ENCODE data around the gene ZNF497. TPM values are rescaled to one million over a fixed set of nuclear protein-coding genes. Genes with fewer than 3 reads are reported as not detected.

ZNF497 gene
- total RNA-seq, 5 donors from 2014 or later (not counting 1 experiment from before 2014, with no cell fraction given), result 0.98 to 3.4 (median 2.2) TPM

- H3K27me3 ChIP-seq (replicated peaks in 1 of 2; ENCODE audit: control insufficient read depth in 2 of 2, extremely low read depth in 1 of 2, insufficient read depth in 2 of 2, low read length in 1 of 2), result peaks cover 0 to 30% of the 10 kb centered on the region in 2 experiments
- peaks cover 0 to 12% of the 10 kb centered on the region in 2 experiments for H3K4me1 ChIP-seq (ENCODE audit: control insufficient read depth in 1 of 2, extremely low read depth in 1 of 2, insufficient read depth in 2 of 2, low read length in 2 of 2)
- DNase-seq (no peak), ATAC-seq (replicated peaks in 1 of 4) (no peak)
- no peak overlapping the region for H3K27ac Mint-ChIP-seq
- POLR2A ChIA-PET, result no interaction called here
- H3K27ac ChIP-seq (ENCODE audit: low read length), result no peak overlapping the region
- 100% methylated on average over 1 of the region's 3 CpGs for WGBS (ENCODE audit: insufficient coverage)
- H3K4me3 Mint-ChIP-seq, result peak overlapping the region in 1 of 3 donors; percentile 23
- peaks cover 14 to 41% of the 10 kb centered on the region in 2 donors for H3K36me3 ChIP-seq (ENCODE audit: control insufficient read depth in 2 of 2, extremely low read depth in 1 of 2, insufficient read depth in 1 of 2, low read length in 1 of 2)
- H3K36me3 Mint-ChIP-seq, result peaks cover 29% of the 10 kb centered on the region
- no peak overlapping the region for H3K4me3 ChIP-seq (ENCODE audit: control insufficient read depth in 1 of 2, extremely low read depth in 1 of 2, low read length in 1 of 2)
- H3K27me3 Mint-ChIP-seq, result peaks cover 5 to 16% of the 10 kb centered on the region in 2 donors
- no peaks in the 10 kb centered on the region for H3K9me3 ChIP-seq
- H3K4me1 Mint-ChIP-seq, result peaks cover 11 to 17% (median 13%) of the 10 kb centered on the region in 3 donors
- CTCF ChIA-PET, result no interaction called here
- no peaks in the 10 kb centered on the region for H3K9me3 Mint-ChIP-seq
Measured at GRCh38 chr19:58394821-58395219, 32.3 kb upstream of the ZNF497 start.

GRCh38 chr19:58393725-58394033 lies 31.1 kb upstream of the ZNF497 start:
- no peak for DNase-seq
- Mint-ChIP-seq H3K9me3 (no peaks in the 10 kb centered on the region), H3K27me3 (peaks cover 5 to 16% of the 10 kb centered on the region in 2 donors), H3K36me3 (peaks cover 37% of the 10 kb centered on the region), H3K27ac (no peak overlapping the region), H3K4me3 (no peak overlapping the region), H3K4me1 (peaks cover 16 to 22% (median 22%) of the 10 kb centered on the region in 3 donors)
- no peak overlapping the region for H3K4me3 ChIP-seq (ENCODE audit: control insufficient read depth in 1 of 2, extremely low read depth in 1 of 2, low read length in 1 of 2)
- 83% methylated on average over 1 of the region's 4 CpGs for WGBS (ENCODE audit: insufficient coverage)
- H3K9me3 ChIP-seq, result no peaks in the 10 kb centered on the region
- peaks cover 0 to 15% of the 10 kb centered on the region in 2 experiments for H3K4me1 ChIP-seq (ENCODE audit: control insufficient read depth in 1 of 2, extremely low read depth in 1 of 2, insufficient read depth in 2 of 2, low read length in 2 of 2)
- H3K27ac ChIP-seq (ENCODE audit: low read length), result no peak overlapping the region
- ChIA-PET CTCF (no interaction called here), POLR2A (no interaction called here)
- H3K36me3 ChIP-seq (ENCODE audit: control insufficient read depth in 2 of 2, extremely low read depth in 1 of 2, insufficient read depth in 1 of 2, low read length in 1 of 2), result peaks cover 14 to 50% of the 10 kb centered on the region in 2 donors
- H3K27me3 ChIP-seq (replicated peaks in 1 of 2; ENCODE audit: control insufficient read depth in 2 of 2, extremely low read depth in 1 of 2, insufficient read depth in 2 of 2, low read length in 1 of 2), result peaks cover 0 to 29% of the 10 kb centered on the region in 2 experiments
- ATAC-seq (replicated peaks in 1 of 4), result no peak

- Mint-ChIP-seq H3K27ac (no peak overlapping the region), H3K36me3 (peaks cover 40% of the 10 kb centered on the region), H3K27me3 (peaks cover 5 to 13% of the 10 kb centered on the region in 2 donors), H3K9me3 (no peaks in the 10 kb centered on the region), H3K4me3 (no peak overlapping the region), H3K4me1 (peaks cover 21 to 28% (median 27%) of the 10 kb centered on the region in 3 donors)
- Histone ChIP-seq H3K36me3 (ENCODE audit: control insufficient read depth in 2 of 2, extremely low read depth in 1 of 2, insufficient read depth in 1 of 2, low read length in 1 of 2) (peaks cover 14 to 55% of the 10 kb centered on the region in 2 donors), H3K4me3 (ENCODE audit: control insufficient read depth in 1 of 2, extremely low read depth in 1 of 2, low read length in 1 of 2) (no peak overlapping the region), H3K27ac (ENCODE audit: low read length) (no peak overlapping the region), H3K9me3 (no peaks in the 10 kb centered on the region), H3K27me3 (replicated peaks in 1 of 2; ENCODE audit: control insufficient read depth in 2 of 2, extremely low read depth in 1 of 2, insufficient read depth in 2 of 2, low read length in 1 of 2) (peaks cover 0 to 24% of the 10 kb centered on the region in 2 experiments), H3K4me1 (ENCODE audit: control insufficient read depth in 1 of 2, extremely low read depth in 1 of 2, insufficient read depth in 2 of 2, low read length in 2 of 2) (peaks cover 2 to 16% of the 10 kb centered on the region in 2 experiments)
- 89% methylated on average over 20 of the region's 26 CpGs for WGBS (ENCODE audit: insufficient coverage)
- DNase-seq (no peak), ATAC-seq (replicated peaks in 1 of 4) (no peak)
- ChIA-PET CTCF (no interaction called here), POLR2A (no interaction called here)
Measured at GRCh38 chr19:58392945-58393724, 30.6 kb upstream of the ZNF497 start.

GRCh38 chr19:58388175-58388526 lies 25.6 kb upstream of the ZNF497 start:
- H3K27me3 ChIP-seq (replicated peaks in 1 of 2; ENCODE audit: control insufficient read depth in 2 of 2, extremely low read depth in 1 of 2, insufficient read depth in 2 of 2, low read length in 1 of 2), result no peaks in the 10 kb centered on the region
- no peak overlapping the region for H3K27ac ChIP-seq (ENCODE audit: low read length)
- no CpG with 5 or more reads among the region's 3 CpGs for WGBS (ENCODE audit: insufficient coverage)
- ChIA-PET POLR2A (no interaction called here), CTCF (no interaction called here)
- DNase-seq (no peak), ATAC-seq (replicated peaks in 1 of 4) (no peak)
- peak overlapping the region; percentile 66 to 80 for H3K4me3 ChIP-seq (ENCODE audit: control insufficient read depth in 1 of 2, extremely low read depth in 1 of 2, low read length in 1 of 2)
- Mint-ChIP-seq H3K9me3 (no peaks in the 10 kb centered on the region), H3K4me3 (peak overlapping the region; percentile 92 to 93 (median 93)), H3K27me3 (no peaks in the 10 kb centered on the region), H3K36me3 (peaks cover 24% of the 10 kb centered on the region), H3K4me1 (peaks cover 43 to 48% (median 45%) of the 10 kb centered on the region in 3 donors), H3K27ac (peak overlapping the region in 1 of 2 donors; percentile 55)
- H3K9me3 ChIP-seq, result no peaks in the 10 kb centered on the region
- peaks cover 14 to 37% of the 10 kb centered on the region in 2 experiments for H3K4me1 ChIP-seq (ENCODE audit: control insufficient read depth in 1 of 2, extremely low read depth in 1 of 2, insufficient read depth in 2 of 2, low read length in 2 of 2)
- peaks cover 4 to 38% of the 10 kb centered on the region in 2 donors for H3K36me3 ChIP-seq (ENCODE audit: control insufficient read depth in 2 of 2, extremely low read depth in 1 of 2, insufficient read depth in 1 of 2, low read length in 1 of 2)

GRCh38 chr19:58387338-58388174 lies 25.0 kb upstream of the ZNF497 start:
- Histone ChIP-seq H3K27ac (ENCODE audit: low read length) (peak overlapping the region; percentile 96), H3K4me3 (ENCODE audit: control insufficient read depth in 1 of 2, extremely low read depth in 1 of 2, low read length in 1 of 2) (peak overlapping the region; percentile 66 to 80), H3K36me3 (ENCODE audit: control insufficient read depth in 2 of 2, extremely low read depth in 1 of 2, insufficient read depth in 1 of 2, low read length in 1 of 2) (peaks cover 0 to 32% of the 10 kb centered on the region in 2 donors), H3K9me3 (no peaks in the 10 kb centered on the region), H3K27me3 (replicated peaks in 1 of 2; ENCODE audit: control insufficient read depth in 2 of 2, extremely low read depth in 1 of 2, insufficient read depth in 2 of 2, low read length in 1 of 2) (no peaks in the 10 kb centered on the region), H3K4me1 (ENCODE audit: control insufficient read depth in 1 of 2, extremely low read depth in 1 of 2, insufficient read depth in 2 of 2, low read length in 2 of 2) (peaks cover 14 to 37% of the 10 kb centered on the region in 2 experiments)
- 7% methylated on average over 34 of the region's 39 CpGs for WGBS (ENCODE audit: insufficient coverage)
- Mint-ChIP-seq H3K4me3 (peak overlapping the region; percentile 92 to 93 (median 93)), H3K27ac (peak overlapping the region; percentile 96 to 97), H3K36me3 (peaks cover 20% of the 10 kb centered on the region), H3K27me3 (no peaks in the 10 kb centered on the region), H3K9me3 (no peaks in the 10 kb centered on the region), H3K4me1 (peaks cover 45 to 48% (median 46%) of the 10 kb centered on the region in 3 donors)
- ChIA-PET POLR2A (no interaction called here), CTCF (no interaction called here)
- ATAC-seq (replicated peaks in 1 of 4) (no peak), DNase-seq (no peak)

- H3K4me3 Mint-ChIP-seq, result peak within 1 kb of the TSS; percentile 92 to 93 (median 93)
Measured at GRCh38 chr19:58386576-58387337, 24.2 kb upstream of the ZNF497 start, which contains the start of gene RPS5. Gene RPS5, plus strand, starts transcription at chr19:58387269. Its CDS starts 869 bp downstream, at chr19:58388138.

More at GRCh38 chr19:58386576-58387337, 24.2 kb upstream of the ZNF497 start, which contains the start of gene RPS5:
- ChIA-PET POLR2A (no interaction called here), CTCF (no interaction called here)
- Mint-ChIP-seq H3K9me3 (no peaks in the 10 kb centered on the region), H3K4me1 (peaks cover 51% of the 10 kb centered on the region in 3 donors), H3K27me3 (no peaks in the 10 kb centered on the region), H3K27ac (peak within 1 kb of the TSS; percentile 96 to 97), H3K36me3 (peaks cover 18% of the 10 kb centered on the region)
- H3K9me3 ChIP-seq, result no peaks in the 10 kb centered on the region
- H3K4me3 ChIP-seq (ENCODE audit: control insufficient read depth in 1 of 2, extremely low read depth in 1 of 2, low read length in 1 of 2), result peak within 1 kb of the TSS; percentile 66 to 80
- peak within 1 kb of the TSS; percentile 96 for H3K27ac ChIP-seq (ENCODE audit: low read length)
- WGBS (ENCODE audit: insufficient coverage), result under 1% methylated on average over 63 of the region's 64 CpGs
- peaks cover 0 to 25% of the 10 kb centered on the region in 2 donors for H3K36me3 ChIP-seq (ENCODE audit: control insufficient read depth in 2 of 2, extremely low read depth in 1 of 2, insufficient read depth in 1 of 2, low read length in 1 of 2)
- no peaks in the 10 kb centered on the region for H3K27me3 ChIP-seq (replicated peaks in 1 of 2; ENCODE audit: control insufficient read depth in 2 of 2, extremely low read depth in 1 of 2, insufficient read depth in 2 of 2, low read length in 1 of 2)
- peak; percentile 90 to 93 (median 92) for ATAC-seq (replicated peaks in 1 of 4)
- DNase-seq, result peak; percentile 85 to 99 (median 96)
- H3K4me1 ChIP-seq (ENCODE audit: control insufficient read depth in 1 of 2, extremely low read depth in 1 of 2, insufficient read depth in 2 of 2, low read length in 2 of 2), result peaks cover 14 to 43% of the 10 kb centered on the region in 2 experiments

Data from T-cell (primary cell).